GM21576 (cell line): ENCODE measurements around the gene TTC33.
"Not testable (repeated sequence)": the region's sequence is repeated elsewhere in the genome, so short reads cannot be mapped to it uniquely, and the experiment has no call there.

Source experiments
- ATAC-seq: cut with Tn5 transposase; IDR thresholded peaks from one replicate; pipeline ENCODE4 v1.9.1; 2021; ENCODE audit warnings: mild to moderate bottlenecking, moderate library complexity; ENCODE audit not compliant: unreplicated experiment

Gene TTC33

GRCh38 chr5:40722497-40722911 is 33.3 kb downstream of the TTC33 start:
- not testable (repeated sequence) for ATAC-seq

DNA sequence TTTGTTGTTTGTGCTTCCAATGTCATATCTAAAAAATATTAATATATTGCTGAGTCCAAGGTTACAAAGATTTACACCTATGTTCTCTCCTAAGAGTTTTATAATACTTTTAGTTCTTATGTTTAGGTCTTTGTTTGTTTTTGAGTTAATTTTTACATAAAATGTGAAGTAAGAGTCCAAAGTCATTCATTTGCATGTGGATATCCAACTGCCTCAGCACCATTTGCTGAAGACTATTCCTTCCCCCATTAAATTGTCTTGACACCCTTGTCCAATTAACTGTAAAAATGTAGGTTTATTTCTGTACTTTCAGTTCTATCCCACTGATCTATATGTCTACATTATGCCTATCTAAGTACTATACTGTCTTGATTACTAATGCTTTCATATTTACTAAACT is 35.7 kb downstream of the TTC33 start:
- ATAC-seq: no peak

- no peak for ATAC-seq
Observed at GRCh38 chr5:40717281-40717680, 38.5 kb downstream of the TTC33 start.

- no peak for ATAC-seq
Observed at GRCh38 chr5:40716590-40716989, 39.2 kb downstream of the TTC33 start.

GRCh38 chr5:40716000-40716399 is 39.8 kb downstream of the TTC33 start:
- no peak for ATAC-seq

DNA sequence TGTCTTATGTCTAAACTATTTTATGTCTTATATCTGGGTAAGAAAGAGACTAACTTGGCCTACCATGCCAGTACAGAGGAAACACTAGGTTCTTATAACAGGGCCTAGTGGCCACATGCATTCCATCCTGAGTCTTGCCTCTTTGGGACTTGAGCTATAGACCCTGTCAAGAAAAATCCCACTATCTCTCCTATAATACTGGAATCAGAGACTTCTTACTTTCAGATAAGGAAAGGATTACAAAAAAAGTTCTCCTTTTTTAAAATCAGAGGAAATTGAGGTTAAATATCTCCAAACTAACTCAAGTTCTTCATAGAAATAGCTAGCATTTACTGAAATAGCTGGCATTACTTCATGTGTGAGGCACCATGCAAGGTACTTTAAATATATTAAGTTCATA is 41.8 kb downstream of the TTC33 start:
- no peak for ATAC-seq

DNA sequence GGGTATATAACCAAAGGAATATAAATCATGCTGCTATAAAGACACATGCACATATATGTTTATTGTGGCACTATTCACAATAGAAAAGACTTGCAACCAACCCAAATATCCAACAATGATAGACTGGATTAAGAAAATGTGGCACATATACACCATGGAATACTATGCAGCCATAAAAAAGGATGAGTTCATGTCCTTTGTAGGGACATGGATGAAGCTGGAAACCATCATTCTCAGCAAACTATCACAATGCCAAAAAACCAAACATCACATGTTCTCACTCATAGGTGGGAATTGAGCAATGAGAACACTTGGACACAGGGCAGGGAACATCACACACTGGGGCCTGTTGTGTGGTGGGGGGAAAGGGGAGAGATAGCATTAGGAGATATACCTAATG is 45.2 kb downstream of the TTC33 start:
- ATAC-seq: not testable (repeated sequence)

DNA sequence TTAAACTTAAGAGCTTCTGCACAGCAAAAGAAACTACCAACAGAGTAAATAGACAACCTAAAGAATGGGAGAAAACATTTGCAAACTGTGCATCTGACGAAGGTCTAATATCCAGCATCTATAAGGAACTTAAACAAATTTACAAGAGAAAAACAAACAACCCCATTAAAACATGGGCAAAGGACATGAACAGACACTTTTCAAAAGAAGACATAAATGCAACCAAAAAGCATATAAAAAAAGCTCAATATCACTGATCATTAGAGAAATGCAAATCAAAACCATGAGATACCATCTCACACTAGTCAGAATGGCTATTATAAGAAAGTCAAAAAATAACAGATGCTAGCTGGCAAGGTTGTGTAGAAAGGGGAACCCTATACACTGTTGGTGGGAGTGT is 50.3 kb downstream of the TTC33 start:
- not testable (repeated sequence) for ATAC-seq

- not testable (repeated sequence) for ATAC-seq
Observed at GRCh38 chr5:40702027-40702426, 53.7 kb downstream of the TTC33 start.

DNA sequence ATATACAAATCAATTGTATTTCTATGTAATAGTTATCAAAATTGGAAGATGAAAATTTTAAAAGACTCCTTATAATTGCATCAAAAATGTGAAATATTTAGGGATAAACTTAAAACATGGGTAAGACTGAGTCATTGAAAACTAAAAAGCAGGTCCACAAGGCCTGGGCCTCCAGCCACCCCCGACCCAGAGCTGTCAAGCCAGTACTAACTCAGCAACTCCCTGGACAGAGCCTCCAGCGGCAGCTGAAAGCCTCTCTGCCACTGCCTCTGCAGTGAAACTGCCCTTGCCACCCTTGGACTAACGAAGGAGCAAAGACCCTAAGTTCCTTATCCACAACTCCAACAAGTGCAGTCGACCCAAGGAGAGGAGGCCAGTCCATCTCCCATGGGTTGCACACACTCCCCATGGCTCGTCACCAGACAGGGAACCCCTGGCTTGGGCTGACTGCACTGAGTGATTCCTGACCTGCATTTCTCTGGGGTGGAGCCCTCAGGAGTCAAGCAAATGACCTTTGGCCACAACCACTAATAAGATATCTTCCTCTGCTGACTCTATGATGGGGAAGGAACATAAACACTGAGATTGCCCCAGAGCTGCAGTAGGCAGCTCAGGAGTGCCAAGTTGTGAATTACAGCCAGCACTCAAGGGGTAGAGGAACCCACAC is 55.5 kb downstream of the TTC33 start:
- ATAC-seq: no peak

DNA sequence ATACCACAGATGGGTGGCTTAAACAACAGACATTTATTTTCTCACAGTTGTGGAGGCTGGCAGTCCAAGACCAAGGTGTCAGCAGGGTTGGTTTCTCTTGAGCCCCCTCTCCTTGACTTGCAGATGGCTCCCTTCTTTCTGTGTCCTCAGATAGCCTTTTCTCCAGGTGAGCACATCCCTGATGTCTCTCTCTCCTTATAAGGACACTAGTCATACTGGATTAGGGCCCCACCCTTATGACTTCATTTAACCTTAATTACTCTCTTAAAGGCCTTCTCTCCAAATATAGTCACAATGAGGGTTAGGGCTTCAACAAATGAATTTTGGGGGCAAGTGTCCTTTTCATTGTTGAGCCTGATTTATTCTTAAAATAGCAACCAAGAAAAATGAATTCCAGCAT is 61.3 kb downstream of the TTC33 start:
- no peak for ATAC-seq

GRCh38 chr5:40691894-40692293 is 63.9 kb downstream of the TTC33 start:
- no peak for ATAC-seq

DNA sequence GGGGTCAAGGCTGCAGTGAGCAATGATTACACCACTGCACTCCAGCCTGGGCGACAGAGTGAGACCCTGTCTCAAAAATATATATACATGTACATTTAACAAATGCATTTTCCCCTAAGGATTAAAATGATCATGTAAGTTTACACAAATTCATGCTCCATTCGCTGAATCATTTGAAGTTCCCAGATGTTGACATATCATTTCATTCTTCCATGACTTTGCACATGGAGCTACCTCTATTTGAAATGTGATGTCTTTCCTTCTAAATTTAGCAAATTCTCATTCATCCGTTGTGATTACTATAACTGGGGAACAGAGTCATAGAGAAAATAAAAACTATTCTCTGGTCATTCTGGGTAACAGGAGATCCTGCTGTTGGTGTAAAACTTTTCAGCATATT is 65.5 kb downstream of the TTC33 start:
- no peak for ATAC-seq

DNA sequence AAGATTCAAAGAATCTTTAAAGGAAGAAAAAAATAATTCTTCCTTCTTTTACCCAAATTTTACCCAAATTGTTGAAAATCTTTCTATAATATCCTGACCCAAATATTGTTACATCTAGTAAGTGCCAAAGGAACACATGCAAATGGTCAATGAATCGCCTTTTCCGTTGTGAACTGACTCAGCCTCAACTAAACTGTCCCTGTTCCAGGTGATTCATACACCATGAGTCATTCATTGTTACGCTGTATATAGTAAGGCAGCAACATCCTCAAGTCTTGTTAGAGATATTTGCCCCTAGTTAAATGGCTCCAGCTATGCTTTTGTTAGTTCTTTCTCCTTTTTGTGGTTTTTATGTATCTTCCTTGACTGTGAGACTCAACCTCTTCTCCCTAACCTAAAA is 66.3 kb downstream of the TTC33 start:
- peak; percentile 51 for ATAC-seq

DNA sequence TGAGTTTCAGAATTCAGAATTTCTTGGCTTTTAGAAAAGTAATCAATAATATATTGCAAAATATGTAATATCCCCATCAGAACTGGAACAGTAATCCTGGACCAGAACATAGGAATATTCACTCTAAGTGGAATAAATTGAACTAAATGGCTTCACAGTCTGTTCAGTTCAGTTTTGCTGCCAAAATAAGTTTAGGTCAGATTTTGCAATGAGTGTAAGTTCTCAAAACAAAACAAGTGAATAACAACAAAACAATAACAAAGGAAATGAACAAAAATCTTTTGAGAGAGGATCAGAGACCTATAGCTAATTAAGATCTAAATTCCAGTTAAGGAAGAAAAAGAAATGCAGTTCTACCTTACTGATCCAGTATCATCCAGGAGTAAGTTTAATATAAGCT is 66.8 kb downstream of the TTC33 start:
- ATAC-seq: no peak

DNA sequence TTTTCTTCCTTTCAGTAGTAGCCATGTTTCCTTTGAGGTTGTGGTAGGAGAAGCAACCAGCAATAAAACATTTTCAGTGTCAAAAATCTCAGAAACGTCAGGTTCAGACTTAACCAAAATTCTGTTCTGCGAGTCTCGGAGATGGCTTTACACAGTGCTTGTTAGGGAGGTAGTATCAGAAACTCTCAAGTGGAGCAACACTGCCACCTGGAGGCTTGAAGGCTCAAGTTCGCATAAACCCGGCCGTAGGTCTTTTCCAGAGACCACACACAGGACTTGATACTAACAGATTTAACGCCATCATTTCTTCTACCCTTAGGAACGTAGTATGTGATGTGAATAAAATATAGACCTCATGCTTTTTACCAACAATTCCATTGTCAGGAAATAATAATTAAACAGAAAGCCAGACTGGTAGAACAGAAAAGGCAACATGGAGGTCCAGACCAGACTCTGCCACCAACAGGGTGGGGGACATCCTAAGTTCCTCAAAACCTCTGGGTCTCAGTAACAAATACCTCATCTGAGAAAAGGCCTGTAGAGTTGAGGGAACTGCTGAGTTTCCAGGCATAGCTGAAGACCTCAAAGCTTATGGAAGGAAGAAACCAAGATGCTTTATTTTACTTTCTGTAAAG is 67.5 kb downstream of the TTC33 start:
- peak; percentile 86 for ATAC-seq

DNA sequence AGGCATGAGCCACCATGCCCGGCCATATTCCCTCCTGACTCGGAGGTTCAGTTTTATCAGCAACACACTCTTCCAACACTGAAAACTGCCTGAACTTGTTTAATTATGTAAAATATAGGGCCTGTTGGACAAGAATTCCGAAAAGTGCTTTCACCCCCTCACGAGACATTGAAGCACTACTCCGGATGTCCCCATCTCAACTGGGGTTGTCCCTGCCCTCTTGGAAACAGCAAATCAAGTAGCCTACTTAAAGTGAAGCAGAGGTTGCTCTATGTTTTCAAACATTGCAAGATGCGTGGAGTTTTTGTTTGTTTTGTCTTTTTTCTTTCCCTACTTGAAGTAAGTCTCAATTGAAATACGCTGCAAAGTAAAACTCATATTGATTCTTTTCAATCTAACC is 68.4 kb downstream of the TTC33 start:
- no peak for ATAC-seq

DNA sequence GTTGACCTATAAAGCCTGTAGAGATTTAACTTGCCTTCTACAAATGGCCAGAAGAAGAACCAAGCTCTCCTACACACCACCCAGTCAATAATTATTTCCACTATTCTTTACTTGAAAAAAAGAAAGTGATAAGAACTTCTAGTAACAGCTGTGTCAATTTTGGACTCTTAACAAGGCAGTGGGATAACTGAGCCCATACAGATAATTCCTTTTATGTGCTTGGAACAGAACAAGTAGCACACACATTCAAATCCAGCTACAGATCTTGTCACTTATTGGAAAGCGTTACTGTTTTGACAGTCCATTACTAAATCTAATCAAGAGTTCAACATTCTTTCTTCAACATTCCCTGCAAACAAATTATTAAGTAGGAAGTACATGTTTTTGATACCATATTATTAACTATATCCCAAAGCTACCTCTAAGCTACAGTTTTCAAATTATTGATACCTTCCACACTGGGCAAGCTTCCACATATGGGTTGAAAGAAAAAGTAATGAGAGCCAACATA is 69.7 kb downstream of the TTC33 start:
- ATAC-seq: no peak

DNA sequence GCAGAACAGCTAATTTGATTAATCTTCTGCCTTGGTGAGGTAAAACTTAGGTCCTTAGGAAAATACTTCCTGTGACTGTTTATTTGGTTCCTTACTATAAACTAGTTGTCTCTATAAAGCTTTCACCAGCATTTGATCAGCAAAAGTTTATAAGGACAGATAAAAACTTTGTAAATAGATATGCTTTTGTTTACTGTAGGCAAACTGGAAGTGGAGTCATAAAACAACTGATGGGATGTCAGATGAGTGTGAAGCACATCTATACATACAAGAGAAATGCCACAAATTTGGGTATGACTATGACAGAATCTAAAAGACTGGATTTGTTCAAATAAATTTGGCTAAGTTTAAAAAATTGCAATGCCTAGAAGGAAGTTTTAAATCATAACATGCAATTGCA is 70.6 kb downstream of the TTC33 start:
- ATAC-seq: no peak

DNA sequence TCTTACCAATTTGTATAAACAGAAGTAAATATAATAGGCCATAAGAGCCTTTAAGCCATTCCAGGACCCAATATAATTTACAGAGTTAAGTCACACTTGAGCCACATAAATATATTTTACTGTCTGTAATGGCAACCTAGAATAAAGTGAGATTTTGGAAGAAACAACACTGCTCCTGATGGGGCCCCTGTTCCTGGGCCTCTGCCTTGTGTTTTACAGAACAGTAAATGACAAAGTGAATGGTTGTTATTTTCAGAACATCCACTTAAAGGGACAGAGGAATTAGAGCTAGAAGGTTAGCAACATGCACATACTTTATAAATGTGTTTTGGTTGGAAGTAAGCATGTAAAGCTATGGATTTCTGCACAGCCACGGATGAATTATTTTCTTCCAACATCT is 72.5 kb downstream of the TTC33 start:
- ATAC-seq: no peak

- ATAC-seq: no peak
Observed at GRCh38 chr5:40682154-40683017, 73.4 kb downstream of the TTC33 start.
